ENCODE results near the gene BCL7A. TPM values are rescaled to one million over a fixed set of nuclear protein-coding genes. Genes with fewer than 3 reads are reported as not detected.

The BCL7A gene
- total and polyA plus RNA-seq, 2 of the 8 experiments (the other 6 are each of a cell fraction or from before 2014, with no cell fraction given): 11.9 to 12.7 TPM

DNA sequence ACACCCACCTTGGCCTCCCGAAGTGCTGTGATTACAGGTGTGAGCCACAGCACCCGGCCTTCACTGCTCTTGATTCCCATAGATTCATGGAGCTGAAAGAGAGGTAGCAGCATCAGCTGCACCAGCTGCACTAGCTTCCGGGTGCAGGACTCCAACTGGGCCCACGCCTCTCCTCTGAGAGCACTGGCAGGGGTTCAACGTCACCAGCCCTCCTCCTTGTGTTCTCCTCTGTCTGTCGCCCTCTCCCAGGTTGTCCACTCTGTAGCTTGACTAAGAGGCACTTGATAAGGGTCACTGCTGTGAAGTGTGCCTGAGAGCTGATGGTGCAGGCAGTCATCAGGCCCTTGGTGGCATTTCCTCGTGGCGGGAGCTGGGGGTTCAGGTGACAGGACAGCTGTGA, 85.2 kb downstream of the BCL7A start:
- DNase-seq (ENCODE audit: low read depth in 1 of 2, low spot score in 2 of 2): no peak
- H3K9me3 ChIP-seq (ENCODE audit: insufficient read depth in 2 of 2, low read depth in 1 of 2, low read length in 1 of 2): no peaks in the 10 kb centered on the region
- no peak for TF ChIP-seq GABPA (IDR thresholded peaks at IDR 0.05; ENCODE audit: borderline replicate concordance, insufficient read depth, low read length)
- no peak for TF ChIP-seq RBBP5 (IDR thresholded peaks at IDR 0.05; ENCODE audit: borderline replicate concordance, low read depth, low read length)

More for the DNA sequence above, 85.2 kb downstream of the BCL7A start:
- no peak overlapping the region for H4K8ac ChIP-seq (ENCODE audit: extremely low read depth, insufficient read depth, low read length)
- H3K27me3 ChIP-seq (replicated peaks in 1 of 4; ENCODE audit: control insufficient read depth in 3 of 4, extremely low read depth in 1 of 4, insufficient read depth in 3 of 4, low read length in 3 of 4): no peaks in the 10 kb centered on the region
- H3K79me2 ChIP-seq (ENCODE audit: control insufficient read depth in 1 of 2, insufficient read depth in 2 of 2, low read length in 2 of 2): peaks cover 0 to 4% of the 10 kb centered on the region in 2 experiments; a peak in 1 of 4 replicates
- no peak overlapping the region for H2BK120ac ChIP-seq (replicated peaks; ENCODE audit: low read depth, low read length)
- H3K4me2 ChIP-seq (ENCODE audit: insufficient read depth in 1 of 2, low read depth in 2 of 2, low read length in 2 of 2): no peak overlapping the region
- peaks cover 6% of the 10 kb centered on the region; the same call in 1 of the 2 replicates for H3K79me1 ChIP-seq (ENCODE audit: low read depth, low read length)
- H3K18ac ChIP-seq (ENCODE audit: extremely low read depth, low read length): no peak overlapping the region
- H3K36me3 ChIP-seq (ENCODE audit: control insufficient read depth in 2 of 4, insufficient read depth in 4 of 4, low read length in 3 of 4): no peaks in the 10 kb centered on the region
- H2BK12ac ChIP-seq (ENCODE audit: low read depth, low read length): no peak overlapping the region
- H3K14ac ChIP-seq (ENCODE audit: insufficient read length): no peak overlapping the region
- no peak overlapping the region for H3K56ac ChIP-seq (replicated peaks; ENCODE audit: insufficient read length, low read depth, low read length)
- H3K4me3 ChIP-seq (ENCODE audit: extremely low read depth in 1 of 4, insufficient read depth in 2 of 4, low read depth in 3 of 4, low read length in 4 of 4): no peak overlapping the region
- no peak overlapping the region for H3K23ac ChIP-seq (ENCODE audit: insufficient read length)
- no peak overlapping the region for H3K27ac ChIP-seq (ENCODE audit: low read depth, low read length)
- H2BK15ac ChIP-seq (ENCODE audit: low read length): no peak overlapping the region
- no peak overlapping the region for H2AFZ ChIP-seq (ENCODE audit: low read length)
- WGBS, 2 experiments (ENCODE audit: extremely low coverage in 1 of 2, insufficient coverage in 1 of 2, insufficient read length in 1 of 2, insufficient replicate concordance in 2 of 2, low coverage in 1 of 2, low lambda C conversion rate in 2 of 2, missing lambda C conversion rate in 1 of 2): 88% methylated on average over 8 of the region's 8 CpGs; no CpG with 5 or more reads in 1 of the 2 experiments
- ChIA-PET CTCF (ENCODE audit: partially characterized antibody) (interaction anchor here (0.7 to 3.0 kb wide), 6 partner anchors 16 to 44 kb away, joined by 3 to 24 read pairs (median 4); no protein-coding TSS in a partner anchor), POLR2A (ENCODE audit: partially characterized antibody) (interaction anchor here (1.0 to 1.3 kb wide), 3 partner anchors 9 to 20 kb away, joined by 3 to 4 read pairs (median 3); no protein-coding TSS in a partner anchor)
- no peak overlapping the region for H4K91ac ChIP-seq (replicated peaks; ENCODE audit: insufficient read length, low read length)
- no peaks in the 10 kb centered on the region; a peak in 1 of 7 replicates for H3K4me1 ChIP-seq (replicated peaks in 1 of 4; ENCODE audit: control insufficient read depth in 3 of 4, insufficient read depth in 4 of 4, low read length in 3 of 4)
- H3K23me2 ChIP-seq (ENCODE audit: low read depth, low read length): no peaks in the 10 kb centered on the region
- H3K9ac ChIP-seq (replicated peaks in 1 of 4; ENCODE audit: extremely low read depth in 1 of 4, low read depth in 3 of 4, low read length in 3 of 4): no peak overlapping the region
- no peak for FAIRE-seq
- no peak overlapping the region for H4K5ac ChIP-seq (ENCODE audit: insufficient read length, low read depth, low read length)
- no peak overlapping the region for H3K4ac ChIP-seq (replicated peaks; ENCODE audit: insufficient read length, low read depth, low read length)
- no peak overlapping the region for H2BK20ac ChIP-seq (ENCODE audit: low read length)
- no peak overlapping the region; the same call in 1 of the 2 replicates for H2BK5ac ChIP-seq (ENCODE audit: low read depth, low read length)
- peaks cover 0 to 5% of the 10 kb centered on the region in 2 experiments for H4K20me1 ChIP-seq (replicated peaks in 1 of 2; ENCODE audit: control insufficient read depth in 1 of 2, insufficient read depth in 2 of 2, low read length in 2 of 2)
- no peak overlapping the region for H2AK5ac ChIP-seq (ENCODE audit: low read depth, low read length)
